ENCODE data around the gene TAMALIN.

The TAMALIN gene

DNA sequence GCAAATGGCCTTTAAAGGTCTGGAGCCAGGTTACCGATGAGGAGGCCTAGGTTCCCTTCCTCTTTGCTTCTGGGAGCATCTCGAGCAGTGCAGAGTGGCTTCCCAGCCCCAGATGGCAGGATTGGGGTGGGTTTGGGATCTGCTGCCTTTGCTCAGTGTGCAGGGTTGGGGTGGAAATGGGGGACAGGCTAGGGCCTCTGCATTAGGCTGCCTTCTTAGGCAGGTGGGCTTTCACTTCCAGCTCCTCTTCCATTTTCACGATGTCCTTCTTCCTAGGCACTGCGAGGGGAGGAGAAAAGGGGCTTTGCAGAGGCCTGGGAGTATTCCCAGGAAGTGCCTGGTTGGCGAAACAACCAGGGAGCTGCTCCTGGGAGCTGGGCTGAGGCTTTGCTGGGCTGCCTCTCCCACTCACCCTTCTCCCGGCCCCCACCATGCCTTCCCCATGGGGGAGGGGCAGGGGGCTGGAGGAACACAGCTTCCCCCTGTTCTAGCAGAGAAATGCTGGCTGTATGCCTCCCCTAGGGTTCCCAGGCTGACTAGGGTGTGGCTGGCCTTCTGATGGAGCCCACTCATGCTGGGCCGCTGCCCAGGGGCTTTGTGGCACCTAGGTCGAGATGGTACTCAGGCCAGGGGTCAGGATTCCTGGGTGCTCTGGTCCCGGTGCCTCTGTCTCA, 46.9 kb downstream of the TAMALIN start:
- no peak for FAIRE-seq

DNA sequence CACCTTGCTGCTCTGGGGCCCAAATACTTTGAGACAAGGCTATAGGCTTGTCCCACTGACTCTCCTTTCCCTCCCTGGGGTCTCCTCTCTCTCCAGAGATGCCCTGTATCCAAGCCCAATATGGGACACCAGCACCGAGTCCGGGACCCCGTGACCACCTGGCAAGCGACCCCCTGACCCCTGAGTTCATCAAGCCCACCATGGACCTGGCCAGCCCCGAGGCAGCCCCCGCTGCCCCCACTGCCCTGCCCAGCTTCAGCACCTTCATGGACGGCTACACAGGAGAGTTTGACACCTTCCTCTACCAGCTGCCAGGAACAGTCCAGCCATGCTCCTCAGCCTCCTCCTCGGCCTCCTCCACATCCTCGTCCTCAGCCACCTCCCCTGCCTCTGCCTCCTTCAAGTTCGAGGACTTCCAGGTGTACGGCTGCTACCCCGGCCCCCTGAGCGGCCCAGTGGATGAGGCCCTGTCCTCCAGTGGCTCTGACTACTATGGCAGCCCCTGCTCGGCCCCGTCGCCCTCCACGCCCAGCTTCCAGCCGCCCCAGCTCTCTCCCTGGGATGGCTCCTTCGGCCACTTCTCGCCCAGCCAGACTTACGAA, 47.6 kb downstream of the TAMALIN start:
- DNase-seq (ENCODE audit: insufficient read length, low spot score) (no peak), FAIRE-seq (no peak)

More for the DNA sequence above, 46.9 kb downstream of the TAMALIN start:
- DNase-seq (ENCODE audit: insufficient read length, low spot score): no peak

DNA sequence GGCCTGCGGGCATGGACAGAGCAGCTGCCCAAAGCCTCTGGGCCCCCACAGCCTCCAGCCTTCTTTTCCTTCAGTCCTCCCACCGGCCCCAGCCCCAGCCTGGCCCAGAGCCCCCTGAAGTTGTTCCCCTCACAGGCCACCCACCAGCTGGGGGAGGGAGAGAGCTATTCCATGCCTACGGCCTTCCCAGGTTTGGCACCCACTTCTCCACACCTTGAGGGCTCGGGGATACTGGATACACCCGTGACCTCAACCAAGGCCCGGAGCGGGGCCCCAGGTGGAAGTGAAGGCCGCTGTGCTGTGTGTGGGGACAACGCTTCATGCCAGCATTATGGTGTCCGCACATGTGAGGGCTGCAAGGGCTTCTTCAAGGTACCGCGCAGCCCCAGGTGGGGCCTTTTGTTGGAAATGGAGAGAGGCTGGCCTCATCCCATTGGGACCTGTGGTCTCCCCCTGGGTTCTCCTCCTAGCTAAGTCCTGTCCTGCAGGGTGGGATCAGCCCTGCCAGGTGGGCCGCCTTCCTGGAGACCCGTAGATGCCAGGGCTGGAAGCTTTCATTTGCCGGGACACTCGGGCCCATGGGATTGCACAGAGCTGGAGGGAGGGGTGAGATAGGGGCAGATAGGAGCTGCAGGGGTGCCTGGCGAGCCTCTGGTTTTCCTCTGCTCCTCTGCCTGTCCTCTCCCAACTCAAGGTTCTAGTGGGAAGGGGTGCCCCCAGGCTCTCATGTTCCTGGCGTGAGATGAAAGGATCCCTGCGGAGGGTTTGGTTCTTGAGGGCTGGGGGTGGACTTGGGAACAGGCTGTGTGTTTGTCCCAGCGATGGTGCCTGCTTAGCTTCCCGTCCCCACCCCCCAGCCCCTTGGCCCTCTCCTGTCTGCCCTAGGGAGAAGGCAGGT, 48.3 kb downstream of the TAMALIN start:
- DNase-seq (ENCODE audit: insufficient read length, low spot score): no peak
- FAIRE-seq: no peak

DNA sequence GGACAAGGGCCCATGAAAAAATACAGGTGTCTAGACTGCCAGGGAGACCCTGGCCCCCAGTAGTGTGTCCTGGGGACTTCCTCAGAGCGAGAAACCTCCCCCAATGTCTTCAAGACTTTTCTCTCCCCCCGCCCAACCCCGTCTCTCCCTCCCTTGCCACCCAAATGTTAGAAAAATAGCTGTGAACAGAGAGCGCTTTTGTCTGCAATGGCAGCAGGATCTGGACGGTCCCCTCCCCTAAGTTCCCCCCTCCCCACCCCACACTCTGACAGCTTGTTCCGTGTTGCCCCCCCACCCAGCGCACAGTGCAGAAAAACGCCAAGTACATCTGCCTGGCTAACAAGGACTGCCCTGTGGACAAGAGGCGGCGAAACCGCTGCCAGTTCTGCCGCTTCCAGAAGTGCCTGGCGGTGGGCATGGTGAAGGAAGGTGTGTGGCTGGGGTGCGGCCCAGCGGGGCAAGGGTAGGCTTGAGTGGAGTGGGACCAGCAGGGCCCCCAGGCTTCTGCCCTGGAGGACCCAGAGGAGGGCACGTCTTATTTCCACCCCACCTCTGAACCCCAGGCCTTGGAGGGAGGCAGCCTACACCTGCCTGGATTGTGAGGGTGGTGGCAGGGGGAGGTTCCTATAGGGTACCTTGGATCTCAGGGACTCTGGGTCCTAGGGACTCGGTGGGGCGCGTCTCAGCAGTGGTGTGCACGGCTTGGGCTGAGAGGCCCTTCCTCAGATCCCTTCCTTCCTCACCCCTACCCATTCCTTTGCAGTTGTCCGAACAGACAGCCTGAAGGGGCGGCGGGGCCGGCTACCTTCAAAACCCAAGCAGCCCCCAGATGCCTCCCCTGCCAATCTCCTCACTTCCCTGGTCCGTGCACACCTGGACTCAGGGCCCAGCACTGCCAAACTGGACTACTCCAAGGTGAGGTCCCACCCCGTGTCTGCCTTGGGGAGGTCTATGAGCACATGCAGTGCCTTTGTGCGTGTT, 49.3 kb downstream of the TAMALIN start:
- FAIRE-seq: no peak

DNA sequence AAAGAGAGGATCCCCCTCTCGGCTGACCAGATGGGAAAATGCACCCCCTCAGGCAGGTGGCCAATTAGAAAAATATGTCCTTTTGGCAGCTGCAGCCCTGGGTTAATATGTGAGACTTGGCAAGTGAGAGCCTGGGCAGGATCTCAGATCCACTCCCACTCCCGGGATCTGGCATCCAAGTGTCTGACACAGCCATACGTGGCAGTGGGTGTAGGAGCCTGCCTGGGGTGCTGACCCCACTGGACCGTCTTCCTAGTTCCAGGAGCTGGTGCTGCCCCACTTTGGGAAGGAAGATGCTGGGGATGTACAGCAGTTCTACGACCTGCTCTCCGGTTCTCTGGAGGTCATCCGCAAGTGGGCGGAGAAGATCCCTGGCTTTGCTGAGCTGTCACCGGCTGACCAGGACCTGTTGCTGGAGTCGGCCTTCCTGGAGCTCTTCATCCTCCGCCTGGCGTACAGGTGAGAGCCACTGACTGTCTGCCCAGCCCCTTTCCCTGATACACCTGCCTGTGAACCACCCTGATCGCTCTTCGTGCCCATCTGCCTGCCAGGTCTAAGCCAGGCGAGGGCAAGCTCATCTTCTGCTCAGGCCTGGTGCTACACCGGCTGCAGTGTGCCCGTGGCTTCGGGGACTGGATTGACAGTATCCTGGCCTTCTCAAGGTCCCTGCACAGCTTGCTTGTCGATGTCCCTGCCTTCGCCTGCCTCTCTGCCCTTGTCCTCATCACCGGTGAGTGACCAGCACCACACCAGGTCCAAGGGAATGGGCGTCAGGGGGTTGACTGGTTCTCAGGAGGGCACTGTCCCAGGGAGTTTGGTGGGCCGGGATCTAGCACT, 50.3 kb downstream of the TAMALIN start:
- DNase-seq (ENCODE audit: insufficient read length, low spot score): no peak
- FAIRE-seq: no peak

More for the DNA sequence above, 49.3 kb downstream of the TAMALIN start:
- DNase-seq (ENCODE audit: insufficient read length, low spot score): no peak

DNA sequence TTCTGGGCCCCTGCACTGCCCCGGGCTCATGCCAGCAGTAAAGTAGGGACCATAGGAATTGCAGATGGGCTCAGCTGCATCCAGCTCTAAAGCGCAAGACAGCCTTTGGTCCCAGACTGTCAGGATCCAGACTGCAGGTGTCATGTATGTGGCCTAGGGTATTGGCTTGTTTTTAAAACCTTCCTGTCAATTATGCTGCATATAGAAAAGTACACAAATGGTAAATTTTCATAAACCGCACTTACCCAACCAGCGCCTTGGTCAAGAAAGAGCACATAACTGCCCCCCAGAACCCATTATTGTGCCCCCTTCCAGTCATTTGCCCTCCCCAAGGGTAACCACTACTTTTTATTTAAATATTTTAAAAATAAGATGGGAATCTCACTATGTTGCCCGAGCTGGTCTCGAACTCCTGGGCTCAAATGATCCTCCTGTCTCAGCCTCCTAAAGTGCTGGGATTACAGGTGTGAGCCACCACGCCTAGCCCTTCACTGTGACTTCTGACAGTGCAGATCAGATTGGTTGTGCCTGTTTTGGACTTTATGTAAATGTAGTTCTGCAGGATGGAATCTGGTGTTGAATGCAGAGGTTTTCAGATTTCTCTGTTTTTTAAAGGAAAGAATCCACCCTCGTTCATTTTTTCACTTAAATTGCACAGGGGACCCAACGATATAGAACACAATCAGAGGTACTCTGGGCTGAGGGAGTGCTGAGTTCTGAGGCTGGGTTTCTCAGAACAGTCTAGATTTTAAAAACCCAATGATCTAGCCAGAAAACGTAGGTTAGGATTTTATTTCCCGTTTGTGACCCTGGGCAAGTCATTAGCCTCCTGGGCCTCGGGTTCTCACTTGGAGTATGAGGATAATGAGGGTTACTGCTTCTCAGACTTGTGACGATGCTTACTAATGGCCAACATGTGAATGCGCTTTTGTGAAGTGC, 51.2 kb downstream of the TAMALIN start:
- no peak for FAIRE-seq
- DNase-seq (ENCODE audit: insufficient read length, low spot score): no peak

DNA sequence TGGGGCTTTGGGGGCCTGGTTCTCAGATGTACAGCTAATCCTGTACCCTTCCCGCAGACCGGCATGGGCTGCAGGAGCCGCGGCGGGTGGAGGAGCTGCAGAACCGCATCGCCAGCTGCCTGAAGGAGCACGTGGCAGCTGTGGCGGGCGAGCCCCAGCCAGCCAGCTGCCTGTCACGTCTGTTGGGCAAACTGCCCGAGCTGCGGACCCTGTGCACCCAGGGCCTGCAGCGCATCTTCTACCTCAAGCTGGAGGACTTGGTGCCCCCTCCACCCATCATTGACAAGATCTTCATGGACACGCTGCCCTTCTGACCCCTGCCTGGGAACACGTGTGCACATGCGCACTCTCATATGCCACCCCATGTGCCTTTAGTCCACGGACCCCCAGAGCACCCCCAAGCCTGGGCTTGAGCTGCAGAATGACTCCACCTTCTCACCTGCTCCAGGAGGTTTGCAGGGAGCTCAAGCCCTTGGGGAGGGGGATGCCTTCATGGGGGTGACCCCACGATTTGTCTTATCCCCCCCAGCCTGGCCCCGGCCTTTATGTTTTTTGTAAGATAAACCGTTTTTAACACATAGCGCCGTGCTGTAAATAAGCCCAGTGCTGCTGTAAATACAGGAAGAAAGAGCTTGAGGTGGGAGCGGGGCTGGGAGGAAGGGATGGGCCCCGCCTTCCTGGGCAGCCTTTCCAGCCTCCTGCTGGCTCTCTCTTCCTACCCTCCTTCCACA, 52.0 kb downstream of the TAMALIN start:
- FAIRE-seq (no peak), DNase-seq (ENCODE audit: insufficient read length, low spot score) (no peak)

DNA sequence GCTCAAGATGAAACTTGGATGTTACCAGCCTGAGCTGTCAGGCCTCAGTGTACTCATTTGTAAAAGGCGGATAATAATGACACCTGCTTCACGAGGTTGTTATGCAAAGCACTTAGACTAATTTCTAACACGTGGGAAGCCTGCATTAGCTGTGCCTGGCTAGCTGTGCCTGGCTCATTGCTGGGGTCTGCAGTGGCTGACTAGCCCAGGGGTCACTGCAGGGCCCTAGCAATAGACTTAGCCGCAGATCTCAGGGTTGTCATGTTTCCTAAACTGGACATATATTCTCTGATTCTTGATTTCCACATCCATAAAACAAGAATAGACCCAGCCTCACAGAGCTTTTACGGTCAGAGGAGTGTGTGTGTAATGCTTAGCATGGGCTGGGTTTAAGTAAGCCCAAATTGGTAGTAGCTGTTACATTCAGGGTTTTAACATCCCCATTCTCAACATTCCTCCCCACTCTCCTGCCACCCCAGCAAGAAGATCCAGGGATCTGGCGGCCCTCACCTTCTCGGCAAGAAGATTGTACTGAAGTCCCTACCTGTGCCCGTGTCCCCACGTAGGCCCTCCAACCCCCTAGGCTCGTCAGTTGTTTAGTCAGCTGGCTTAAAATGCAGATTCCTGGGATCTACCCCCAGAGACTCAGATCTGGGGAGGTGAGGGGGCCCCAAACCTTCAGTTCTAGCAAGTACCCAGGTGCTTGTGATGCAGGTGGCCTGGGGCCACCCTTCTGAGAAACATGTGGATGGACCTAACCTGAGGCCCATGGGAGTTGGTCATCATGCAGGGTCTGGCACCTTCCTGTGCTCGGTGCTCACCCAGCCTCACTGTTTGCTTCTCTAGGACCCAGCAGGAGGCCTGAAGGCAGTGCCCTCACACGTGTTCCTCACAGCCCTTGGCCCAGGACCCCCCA, 53.1 kb downstream of the TAMALIN start:
- no peak for DNase-seq (ENCODE audit: insufficient read length, low spot score)
- no peak for FAIRE-seq

DNA sequence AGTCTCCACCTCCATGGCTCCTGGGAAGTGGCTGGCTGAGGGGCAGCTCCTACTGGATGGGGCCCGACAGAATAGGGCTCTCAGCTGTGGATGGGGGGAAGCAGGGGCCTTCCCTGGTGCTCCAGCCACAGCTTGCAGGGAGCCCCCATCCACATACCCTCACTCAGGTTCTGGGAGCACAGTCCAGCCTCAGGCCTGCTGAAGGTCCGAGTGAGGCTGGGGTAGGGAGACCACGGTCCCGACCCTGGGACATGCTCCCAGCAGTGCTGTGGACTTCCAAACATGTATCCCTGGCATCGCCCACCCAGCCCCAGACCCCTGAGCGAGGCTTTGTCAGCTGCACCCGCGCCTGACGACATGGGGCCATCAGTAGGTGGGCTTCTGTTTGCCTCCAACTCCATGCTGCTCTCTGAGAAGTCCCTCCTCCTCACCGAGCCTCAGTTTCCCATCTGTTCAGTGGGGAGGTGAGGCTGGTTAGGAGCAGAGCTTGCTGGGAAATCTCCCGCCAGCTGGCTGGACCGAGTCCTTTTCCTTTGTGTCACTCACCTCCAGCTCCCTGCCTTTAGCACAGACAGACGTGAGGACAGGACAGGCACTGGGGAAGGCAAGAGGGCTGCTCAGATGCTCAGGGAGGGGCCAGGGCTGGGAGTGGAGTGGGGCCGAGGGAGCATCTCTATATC, 53.9 kb downstream of the TAMALIN start:
- DNase-seq (ENCODE audit: insufficient read length, low spot score): no peak
- FAIRE-seq: no peak

DNA sequence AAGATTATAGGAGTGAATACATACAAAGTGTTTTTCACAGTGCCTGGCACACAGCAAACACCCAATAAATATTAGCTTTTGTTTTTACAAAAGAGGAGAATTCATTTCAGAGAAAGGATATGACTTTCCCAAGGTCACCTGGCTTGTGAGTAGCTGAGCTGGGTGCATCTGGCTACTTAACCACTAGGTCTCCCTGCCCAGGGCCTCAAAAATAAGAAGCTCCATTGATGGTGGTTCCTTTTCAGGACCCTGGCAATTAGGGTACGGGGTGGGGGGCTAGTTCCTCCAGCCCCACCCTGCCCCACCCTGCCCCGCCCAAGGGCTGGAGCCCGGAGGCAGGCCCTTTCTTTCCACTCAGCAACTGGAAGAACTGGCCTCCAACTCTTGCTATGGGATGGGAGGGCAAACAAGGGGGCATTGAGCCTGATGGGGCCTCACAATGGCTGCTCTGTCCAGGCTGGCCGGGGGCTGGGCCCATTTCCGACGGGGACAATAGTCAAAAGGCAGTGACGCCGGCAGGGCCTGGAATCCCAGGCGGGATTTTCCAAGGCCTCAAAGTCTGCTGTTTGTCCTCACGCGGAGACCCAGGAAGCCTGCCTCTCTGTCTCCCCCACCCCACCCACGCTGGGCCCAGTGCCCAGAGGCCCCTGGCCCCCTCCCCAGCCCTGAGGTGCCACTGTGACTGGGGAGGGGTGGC, 54.9 kb downstream of the TAMALIN start:
- FAIRE-seq (no peak), DNase-seq (ENCODE audit: insufficient read length, low spot score) (no peak)

DNA sequence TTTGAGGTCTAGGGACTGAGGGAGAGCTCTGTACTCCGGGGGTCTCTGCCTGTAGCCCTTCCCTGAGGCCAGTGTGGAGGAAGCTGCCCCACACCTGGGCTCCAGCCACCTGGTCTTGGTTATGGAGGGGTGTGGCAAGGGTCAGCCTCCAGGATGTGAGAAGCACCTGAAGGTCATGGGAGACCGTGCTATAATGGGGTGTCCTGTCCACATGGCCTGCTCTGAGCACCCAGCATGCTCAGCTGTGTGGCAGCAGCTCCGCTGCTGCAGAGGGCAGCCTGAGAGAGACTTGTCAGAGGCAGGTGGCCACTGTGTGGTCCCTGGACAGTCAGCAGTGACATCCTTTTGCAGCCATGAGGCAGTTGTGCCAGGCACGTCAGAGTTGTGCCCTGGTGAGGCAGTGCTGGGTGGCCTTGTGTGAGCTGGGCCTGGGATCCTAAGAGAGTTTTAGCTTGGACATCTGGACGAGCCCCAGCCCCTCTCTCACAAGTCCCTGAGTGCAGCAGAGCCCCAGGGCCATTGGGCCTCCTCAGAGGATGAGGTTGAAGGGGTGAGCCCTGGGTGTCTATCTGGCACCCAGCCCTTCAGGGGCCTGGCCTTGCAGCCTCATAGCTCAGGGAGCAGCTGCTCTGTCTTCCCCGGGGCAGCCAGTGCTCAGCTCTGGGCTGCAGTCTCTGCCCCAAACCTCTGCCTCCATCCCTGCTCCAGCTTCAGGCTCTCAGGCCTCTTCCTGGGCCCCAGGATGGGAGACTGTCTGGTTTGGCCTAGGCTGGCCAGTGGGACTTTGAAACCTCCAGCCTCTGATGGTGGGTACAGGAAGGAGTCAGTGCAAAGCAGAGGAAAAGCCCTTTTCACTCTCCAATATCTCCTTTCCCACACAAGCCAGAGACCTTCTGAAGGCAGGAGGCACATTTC, 55.7 kb downstream of the TAMALIN start:
- no peak for FAIRE-seq
- DNase-seq (ENCODE audit: insufficient read length, low spot score): no peak

DNA sequence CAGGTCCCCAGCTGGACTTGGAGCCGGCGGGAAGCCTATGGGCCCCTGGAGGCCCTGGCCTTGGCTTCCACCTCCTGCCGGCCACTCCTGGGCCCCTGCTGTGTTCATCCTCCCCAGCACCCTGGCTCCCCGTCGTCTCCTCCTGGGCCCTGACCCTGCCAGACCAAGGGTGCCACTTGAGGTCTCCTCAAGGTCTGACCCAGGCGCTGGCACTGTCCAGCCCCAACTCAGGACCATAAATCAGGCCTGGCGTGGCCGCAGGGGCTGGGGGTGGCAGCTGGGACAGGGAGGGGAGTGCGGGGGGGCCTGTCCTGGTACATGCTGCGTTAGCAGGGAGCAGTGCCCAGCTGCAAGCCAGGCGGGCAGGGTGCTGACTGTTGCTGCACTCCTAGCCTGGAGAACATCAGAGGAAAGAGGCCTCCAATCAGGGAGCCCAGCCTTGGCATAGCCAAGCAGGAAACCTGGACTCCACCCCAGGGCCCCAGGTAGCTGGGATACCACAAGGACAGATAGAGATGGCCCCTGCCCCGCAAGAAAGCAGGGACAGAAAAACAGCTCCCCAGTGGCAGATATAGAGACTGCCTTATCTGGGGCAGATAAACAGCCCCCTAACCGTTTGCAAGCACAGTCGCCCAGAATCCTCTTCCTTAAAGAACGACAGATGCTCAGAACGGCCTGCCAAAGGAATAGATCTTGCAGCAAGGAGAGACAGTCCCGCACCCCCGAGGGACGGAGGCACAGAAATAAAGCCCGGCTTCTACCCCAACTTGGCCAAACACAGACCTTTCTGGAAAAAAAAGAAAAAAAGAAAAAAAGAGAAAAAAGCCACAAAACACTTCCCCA, 56.6 kb downstream of the TAMALIN start:
- FAIRE-seq: no peak

DNA sequence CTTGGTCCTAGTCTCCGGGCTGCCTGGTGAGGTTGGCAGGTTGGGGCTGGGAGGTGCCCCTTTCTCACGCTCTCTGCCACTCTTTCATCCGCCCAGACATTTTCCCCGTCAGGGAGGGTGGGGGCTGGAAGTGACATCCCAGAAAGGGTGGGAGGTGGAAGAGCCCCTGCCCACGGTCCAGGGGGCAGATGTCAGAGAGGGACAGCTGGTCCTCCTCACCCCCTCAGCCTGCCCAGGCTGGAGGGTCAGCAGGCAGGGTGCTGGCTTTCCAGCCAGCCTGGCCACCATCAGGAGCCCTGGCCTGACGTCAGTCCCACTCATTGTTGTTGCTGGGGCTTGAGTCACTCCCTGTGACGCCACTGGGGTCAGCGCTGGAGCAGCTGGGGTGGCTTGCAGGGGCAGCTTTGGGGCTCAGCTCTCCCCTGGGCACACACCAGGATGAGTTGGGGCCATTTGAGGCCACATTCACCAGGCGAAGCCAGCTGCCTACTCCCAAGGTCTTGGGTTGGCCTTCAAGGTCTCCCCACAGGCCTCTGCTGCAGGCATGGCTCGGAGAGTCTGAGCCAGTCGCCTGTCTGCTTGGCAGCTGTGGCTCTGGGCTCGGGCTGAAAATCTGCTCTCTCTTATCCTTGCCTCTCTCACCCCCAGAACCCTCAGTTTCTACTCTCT, 57.4 kb downstream of the TAMALIN start:
- FAIRE-seq (no peak), DNase-seq (ENCODE audit: insufficient read length, low spot score) (no peak)

More for the DNA sequence above, 56.6 kb downstream of the TAMALIN start:
- no peak for DNase-seq (ENCODE audit: insufficient read length, low spot score)
